Thyroid gland (tissue), 4 donors: ENCODE data around the gene KIF3A. TPM values are rescaled to one million over a fixed set of nuclear protein-coding genes. Genes with fewer than 3 reads are reported as not detected.

Source experiments
- DNase-seq, 2 donors: peaks; one replicate each; pipeline ENCODE4 v3.0.0-alpha.2; 2019
- H3K27ac ChIP-seq, 3 donors: fragments of 200-600 bp; sonication (generic); 1 replicate in 2 of 3; 2 replicates in 1 of 3; pipeline ENCODE4 v1.5.1; 2016 to 2019; ENCODE audit warnings: mild to moderate bottlenecking in 1 of 3, moderate library complexity in 1 of 3
- H3K27me3 ChIP-seq: fragments of 200-600 bp; sonication (generic); one replicate; pipeline ENCODE4 v1.5.1; 2019
- H3K36me3 ChIP-seq, 2 donors: fragments of 200-600 bp; sonication (generic); one replicate each; pipeline ENCODE4 v1.5.1; 2016 to 2019
- H3K4me1 ChIP-seq, 2 donors: fragments of 200-600 bp; sonication (generic); one replicate each; pipeline ENCODE4 v1.5.1; 2017 to 2019
- H3K4me3 ChIP-seq, 3 donors: fragments of 200-600 bp; sonication (generic); replicated peaks in 1 of 3; 1 replicate in 2 of 3; 2 replicates in 1 of 3; pipeline ENCODE4 v1.5.1; 2016; ENCODE audit warnings: mild to moderate bottlenecking in 1 of 3
- H3K9me3 ChIP-seq: fragments of 200-600 bp; sonication (generic); one replicate; pipeline ENCODE4 v1.5.1; 2017
- POLR2A ChIP-seq, 2 donors: fragments of 450-650 bp; IDR thresholded peaks; one replicate each; pipeline ENCODE4 v1.6.1; 2017; ENCODE audit warnings: antibody characterized with exemption in 2 of 2, mild to moderate bottlenecking in 2 of 2, moderate library complexity in 1 of 2
- WGBS, 2 donors: methylation state at CpG; one replicate each; pipeline ENCODE4 v1.1.5; 2017; 5-methylcytosine and 5-hydroxymethylcytosine counted together
- intact Hi-C: fragments of 100-400 bp; cut with DNase I; formaldehyde crosslinking; loops from one replicate; pipeline ENCODE4 v1.15.1; 2023
- total RNA-seq, 4 donors: library from RNA; depleted of rRNA; stranded (reverse); fragments of >200 nt; gene quantifications; one replicate each; pipeline ENCODE4 v1.2.3, GENCODE V29; 2016
- TF ChIP-seq, protein P1 (sequence below), 6 experiments: fragments of 200-600 bp in 3 of 6; fragments of 450-650 bp in 3 of 6; sonication (generic) in 3 of 6; IDR thresholded peaks; one replicate each; pipeline ENCODE4 v1.5.1; 2016 to 2019; ENCODE audit warnings: antibody characterized with exemption in 6 of 6, mild to moderate bottlenecking in 2 of 6, inconsistent platforms in 1 of 6, moderate library complexity in 1 of 6

The KIF3A gene
- total RNA-seq, 4 donors from 2014 or later, result 8.2 to 12.2 (median 10.5) TPM

DNA sequence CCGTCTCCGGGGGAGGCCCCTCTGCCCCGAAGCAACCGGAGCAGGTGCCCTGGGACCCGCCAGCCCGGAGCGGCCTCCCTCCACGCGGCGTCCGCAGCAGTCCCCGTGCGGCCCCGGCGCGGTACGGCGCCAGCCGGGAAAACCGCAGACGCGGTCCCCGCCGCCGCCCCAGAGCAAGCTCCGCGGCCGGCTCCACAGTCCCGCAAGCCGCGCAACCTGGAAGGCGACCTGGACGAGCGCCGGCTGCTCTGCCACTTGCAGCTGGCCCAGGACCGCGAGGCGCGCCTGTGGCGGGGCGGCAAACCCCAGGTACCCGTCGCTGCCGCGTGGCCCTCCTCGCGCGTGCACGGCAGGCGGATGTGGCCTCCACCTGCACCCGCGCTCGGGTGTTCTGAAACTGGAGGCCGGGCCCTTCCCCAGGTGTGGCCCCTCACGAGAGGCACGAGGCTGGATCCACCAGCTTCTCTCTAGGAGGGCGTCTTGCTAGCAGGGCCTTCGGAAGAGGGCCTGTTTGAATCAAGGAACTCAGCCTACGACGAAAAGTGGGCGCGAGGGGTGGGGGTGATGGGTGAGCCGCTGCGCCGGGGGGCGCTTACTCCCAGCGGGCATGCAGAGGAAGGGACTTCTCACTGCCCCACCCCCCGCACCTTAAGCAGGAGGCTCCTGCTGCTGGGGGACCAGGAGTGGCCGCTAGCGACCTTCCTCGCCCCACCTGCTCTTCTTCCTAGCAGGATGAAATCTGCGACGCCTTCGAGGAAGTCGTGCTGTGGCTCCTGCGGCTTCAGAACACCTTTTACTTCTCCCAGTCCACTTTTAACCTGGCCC, 10.5 kb upstream of the KIF3A start:
- no peak for TF ChIP-seq POLR2A (IDR thresholded peaks at IDR 0.05)
- TF ChIP-seq, protein P1, sequence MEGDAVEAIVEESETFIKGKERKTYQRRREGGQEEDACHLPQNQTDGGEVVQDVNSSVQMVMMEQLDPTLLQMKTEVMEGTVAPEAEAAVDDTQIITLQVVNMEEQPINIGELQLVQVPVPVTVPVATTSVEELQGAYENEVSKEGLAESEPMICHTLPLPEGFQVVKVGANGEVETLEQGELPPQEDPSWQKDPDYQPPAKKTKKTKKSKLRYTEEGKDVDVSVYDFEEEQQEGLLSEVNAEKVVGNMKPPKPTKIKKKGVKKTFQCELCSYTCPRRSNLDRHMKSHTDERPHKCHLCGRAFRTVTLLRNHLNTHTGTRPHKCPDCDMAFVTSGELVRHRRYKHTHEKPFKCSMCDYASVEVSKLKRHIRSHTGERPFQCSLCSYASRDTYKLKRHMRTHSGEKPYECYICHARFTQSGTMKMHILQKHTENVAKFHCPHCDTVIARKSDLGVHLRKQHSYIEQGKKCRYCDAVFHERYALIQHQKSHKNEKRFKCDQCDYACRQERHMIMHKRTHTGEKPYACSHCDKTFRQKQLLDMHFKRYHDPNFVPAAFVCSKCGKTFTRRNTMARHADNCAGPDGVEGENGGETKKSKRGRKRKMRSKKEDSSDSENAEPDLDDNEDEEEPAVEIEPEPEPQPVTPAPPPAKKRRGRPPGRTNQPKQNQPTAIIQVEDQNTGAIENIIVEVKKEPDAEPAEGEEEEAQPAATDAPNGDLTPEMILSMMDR (IDR thresholded peaks at IDR 0.05), result no peak
- Histone ChIP-seq H3K4me1 (peaks cover 0 to 18% of the 10 kb centered on the region in 2 donors), H3K9me3 (no peaks in the 10 kb centered on the region), H3K27me3 (no peaks in the 10 kb centered on the region), H3K4me3 (peak overlapping the region; percentile 18 to 66 (median 47)), H3K27ac (no peak overlapping the region), H3K36me3 (no peaks in the 10 kb centered on the region)
- DNase-seq, result peak; percentile 17 to 28
- intact Hi-C loops, result loop anchor here (10.0 kb wide), 1 partner anchor 77 kb away; no protein-coding TSS in a partner anchor
- WGBS, 2 donors, result 49 to 63% methylated on average over 30 to 34 of the region's 76 CpGs

DNA sequence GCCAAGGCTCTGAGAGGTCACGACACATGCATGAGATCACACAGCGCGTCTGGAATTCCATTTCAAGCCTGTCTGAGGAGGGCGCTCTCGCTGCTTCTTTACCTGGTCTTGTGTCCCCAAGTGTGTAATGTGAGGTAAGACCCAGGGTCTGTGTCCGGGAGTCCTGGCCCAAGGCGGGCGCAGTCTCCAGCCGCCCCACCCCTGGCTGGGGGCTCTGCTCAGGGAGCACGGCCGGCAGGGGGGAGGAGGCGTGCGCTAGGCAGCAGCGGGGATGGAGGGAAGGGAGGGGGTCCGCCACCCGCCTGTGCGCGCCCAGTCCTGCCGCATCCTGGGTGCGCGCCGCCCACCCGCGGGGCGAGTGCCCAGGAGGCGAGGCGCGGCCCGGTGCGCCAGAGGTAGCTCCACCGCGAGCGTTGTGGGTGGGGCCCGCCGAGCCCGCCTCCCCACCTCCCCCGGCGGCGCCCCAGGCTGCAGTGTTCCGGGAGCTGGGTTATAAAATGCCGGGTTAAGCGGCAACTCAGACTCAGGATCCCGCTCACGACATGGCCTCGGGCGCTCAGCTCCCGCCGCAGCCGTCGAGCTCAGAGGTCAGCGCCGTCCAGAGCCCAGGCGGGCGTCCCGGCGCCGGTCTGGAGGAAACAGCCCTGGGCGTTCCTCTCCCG, 9.7 kb upstream of the KIF3A start, which contains the start of gene CCNI2:
Gene CCNI2 (plus strand): TSS at position 473 of the 662 bp plus-strand sequence. CDS start 70 bp downstream, at position 543.
- H3K36me3 ChIP-seq, result no peaks in the 10 kb centered on the region
- H3K27ac ChIP-seq, result no peak within 1 kb of the TSS
- no peaks in the 10 kb centered on the region for H3K9me3 ChIP-seq
- intact Hi-C loops, result loop anchor here (10.0 kb wide), 1 partner anchor 78 kb away; no protein-coding TSS in a partner anchor
- DNase-seq, result peak; percentile 60 to 71
- peak within 1 kb of the TSS; percentile 18 to 66 (median 47) for H3K4me3 ChIP-seq
- TF ChIP-seq, protein P1 (IDR thresholded peaks at IDR 0.05), result peak in 4 of 6 experiments; percentile 25 to 42 (median 35)
- TF ChIP-seq POLR2A (IDR thresholded peaks at IDR 0.05), result peak in 1 of 2 donors; percentile 30
- WGBS, 2 donors, result 4 to 16% methylated on average over 6 to 29 of the region's 59 CpGs
- H3K4me1 ChIP-seq, result peaks cover 0 to 15% of the 10 kb centered on the region in 2 donors
- H3K27me3 ChIP-seq, result no peaks in the 10 kb centered on the region

DNA sequence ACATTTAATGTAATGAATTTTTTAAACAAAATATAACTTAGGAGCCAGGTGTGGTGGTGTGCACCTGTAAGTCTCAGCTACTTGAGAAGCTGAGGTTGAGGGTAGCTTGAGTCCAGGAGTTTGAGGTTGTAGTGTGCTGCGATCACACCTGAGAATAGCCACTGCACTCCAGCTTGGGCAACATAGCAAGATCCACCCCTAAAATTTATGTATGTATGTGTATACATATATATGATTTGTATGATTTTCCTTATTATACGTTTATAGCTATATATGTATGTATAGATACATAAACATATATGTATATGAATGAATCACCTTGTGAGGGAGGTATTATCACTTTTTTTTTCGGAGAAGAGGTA, 9.2 kb upstream of the KIF3A start:
- Histone ChIP-seq H3K27ac (no peak overlapping the region), H3K4me3 (peak overlapping the region in 1 of 3 donors; percentile 47), H3K4me1 (peaks cover 0 to 12% of the 10 kb centered on the region in 2 donors), H3K27me3 (no peaks in the 10 kb centered on the region), H3K9me3 (no peaks in the 10 kb centered on the region), H3K36me3 (no peaks in the 10 kb centered on the region)
- TF ChIP-seq POLR2A (IDR thresholded peaks at IDR 0.05), result no peak
- TF ChIP-seq, protein P1 (IDR thresholded peaks at IDR 0.05), result no peak
- DNase-seq, result no peak
- WGBS, 2 donors, result 26 to 28% methylated on average over 3 of the region's 3 CpGs
- intact Hi-C loops, result loop anchor here (10.0 kb wide), 1 partner anchor 78 kb away; no protein-coding TSS in a partner anchor

DNA sequence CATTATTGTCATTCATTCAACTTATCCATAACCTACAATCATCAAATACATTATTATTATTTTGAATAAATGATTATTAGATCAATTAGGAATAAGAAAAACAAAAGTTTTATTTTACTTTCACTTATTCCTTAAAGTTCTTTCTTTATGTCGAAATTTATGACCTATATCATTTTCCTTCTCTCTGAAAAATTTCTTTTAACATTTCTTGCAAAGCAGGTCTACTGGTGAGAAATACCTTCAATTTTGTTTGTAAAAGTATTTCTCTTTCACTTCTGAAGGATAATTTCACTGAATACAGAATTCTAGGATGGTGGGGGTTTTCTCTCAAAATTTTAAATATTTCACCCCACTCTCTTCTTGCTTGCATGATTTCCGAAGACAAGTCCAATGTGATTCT, 7.3 kb upstream of the KIF3A start:
- 70 to 91% methylated on average over 2 of the region's 2 CpGs for WGBS, 2 donors
- Histone ChIP-seq H3K36me3 (no peaks in the 10 kb centered on the region), H3K4me3 (no peak overlapping the region), H3K27ac (no peak overlapping the region), H3K9me3 (no peaks in the 10 kb centered on the region), H3K27me3 (no peaks in the 10 kb centered on the region), H3K4me1 (peaks cover 0 to 12% of the 10 kb centered on the region in 2 donors)
- no peak for TF ChIP-seq POLR2A (IDR thresholded peaks at IDR 0.05)
- TF ChIP-seq, protein P1 (IDR thresholded peaks at IDR 0.05), result no peak
- no peak for DNase-seq
- intact Hi-C loops, result loop anchor here (10.0 kb wide), 1 partner anchor 80 kb away; no protein-coding TSS in a partner anchor
